CD14-positive monocyte (primary cell): ENCODE measurements around the gene C2orf81. TPM values are rescaled to one million over a fixed set of nuclear protein-coding genes. Genes with fewer than 3 reads are reported as not detected.
A peak's percentile ranks its signal among the peaks of the same experiment; 100 is the strongest.

Source experiments
- DNase-seq, 3 donors: peaks; one replicate each; pipeline ENCODE4 v3.0.0-alpha.2; 2011 to 2022
- H2AFZ ChIP-seq: 2 replicates; pipeline ENCODE4 v1.6.0; 2012; ENCODE audit warnings: mild to moderate bottlenecking, low read depth, low read length, inconsistent platforms; ENCODE audit not compliant: insufficient read depth, poor library complexity, severe bottlenecking
- H3K27ac ChIP-seq, 2 donors: 1 replicate in 1 of 2; 2 replicates in 1 of 2; pipeline ENCODE4 v1.5.1; 2012 to 2013; ENCODE audit warnings: low read length in 2 of 2, control low read depth in 1 of 2, inconsistent platforms in 1 of 2, low read depth in 1 of 2, mild to moderate bottlenecking in 1 of 2
- H3K27me3 ChIP-seq, 2 donors: one replicate each; pipeline versions ENCODE4 v1.6.0 to v1.6.1; 2011 to 2013; ENCODE audit warnings: low read length in 2 of 2; ENCODE audit not compliant: control insufficient read depth in 2 of 2, insufficient read depth in 2 of 2
- H3K36me3 ChIP-seq, 2 donors: replicated peaks in 1 of 2; 1 replicate in 1 of 2; 2 replicates in 1 of 2; pipeline versions ENCODE4 v1.5.1 to v1.6.1; 2012 to 2013; ENCODE audit warnings: low read length in 2 of 2, control low read depth in 1 of 2, inconsistent platforms in 1 of 2, mild to moderate bottlenecking in 1 of 2; ENCODE audit not compliant: insufficient read depth in 2 of 2, control insufficient read depth in 1 of 2
- H3K4me1 ChIP-seq, 2 donors: 1 replicate in 1 of 2; 2 replicates in 1 of 2; pipeline versions ENCODE4 v1.5.1 to v1.6.1; 2012 to 2013; ENCODE audit warnings: low read length in 2 of 2, control low read depth in 1 of 2, inconsistent platforms in 1 of 2, mild to moderate bottlenecking in 1 of 2, moderate library complexity in 1 of 2; ENCODE audit not compliant: insufficient read depth in 2 of 2, control insufficient read depth in 1 of 2
- H3K4me2 ChIP-seq: replicated peaks from 2 replicates; pipeline ENCODE3; 2012; ENCODE audit warnings: low read length, moderate library complexity, mild to moderate bottlenecking; ENCODE audit not compliant: poor library complexity, severe bottlenecking; ENCODE audit errors: extremely low read depth
- H3K4me3 ChIP-seq, 3 experiments: fragments of 200-600 bp in 1 of 3; sonication (generic) in 1 of 3; replicated peaks in 1 of 3; 1 replicate in 2 of 3; 2 replicates in 1 of 3; pipeline ENCODE4 v1.5.1; 2011 to 2013; ENCODE audit warnings: low read length in 3 of 3, mild to moderate bottlenecking in 3 of 3, control low read depth in 2 of 3, low read depth in 2 of 3, inconsistent platforms in 1 of 3, moderate library complexity in 1 of 3
- H3K79me2 ChIP-seq: 2 replicates; pipeline ENCODE4 v1.6.0; 2012; ENCODE audit warnings: mild to moderate bottlenecking, control low read depth, inconsistent platforms, low read length, moderate library complexity; ENCODE audit not compliant: insufficient read depth
- H3K9ac ChIP-seq: 2 replicates; pipeline ENCODE4 v1.6.0; 2017; ENCODE audit warnings: low read length, mild to moderate bottlenecking; ENCODE audit not compliant: insufficient read depth, poor library complexity, severe bottlenecking
- H3K9me3 ChIP-seq, 2 donors: replicated peaks in 1 of 2; 1 replicate in 1 of 2; 2 replicates in 1 of 2; pipeline versions ENCODE4 v1.5.1 to v1.6.1; 2012 to 2013; ENCODE audit warnings: low read length in 2 of 2, control low read depth in 1 of 2; ENCODE audit not compliant: control insufficient read depth in 1 of 2, insufficient read depth in 1 of 2
- H4K20me1 ChIP-seq: 2 replicates; pipeline ENCODE4 v1.6.0; 2012; ENCODE audit warnings: mild to moderate bottlenecking, low read length, control low read depth, moderate library complexity; ENCODE audit not compliant: insufficient read depth
- H3K27ac Mint-ChIP-seq, 7 donors: one replicate each; pipeline ENCODE4 v1.8.0; 2020; ENCODE audit warnings: mild to moderate bottlenecking in 7 of 7, mixed read lengths in 7 of 7, moderate library complexity in 6 of 7, inconsistent platforms in 2 of 7
- H3K27me3 Mint-ChIP-seq, 3 donors: one replicate each; pipeline ENCODE4 v1.8.0; 2021 to 2022; ENCODE audit warnings: low read depth in 3 of 3, mild to moderate bottlenecking in 3 of 3, mixed read lengths in 3 of 3, moderate library complexity in 3 of 3, inconsistent platforms in 1 of 3
- H3K36me3 Mint-ChIP-seq, 2 donors: one replicate each; pipeline ENCODE4 v1.8.0; 2020; ENCODE audit warnings: mixed read lengths in 2 of 2, inconsistent platforms in 1 of 2, mild to moderate bottlenecking in 1 of 2
- H3K4me1 Mint-ChIP-seq: one replicate; pipeline ENCODE4 v1.8.0; 2020; ENCODE audit warnings: mild to moderate bottlenecking, mixed read lengths
- H3K4me3 Mint-ChIP-seq, 2 donors: one replicate each; pipeline ENCODE4 v1.8.0; 2020; ENCODE audit warnings: mild to moderate bottlenecking in 2 of 2, mixed read lengths in 2 of 2, moderate library complexity in 1 of 2
- H3K9me3 Mint-ChIP-seq, 7 donors: one replicate each; pipeline ENCODE4 v1.8.0; 2020 to 2022; ENCODE audit warnings: mixed read lengths in 7 of 7, mild to moderate bottlenecking in 6 of 7, moderate library complexity in 6 of 7, inconsistent platforms in 2 of 7
- WGBS: methylation state at CpG from one replicate; pipeline ENCODE4 v1.1.5; 2013; ENCODE audit warnings: missing lambda C conversion rate; ENCODE audit not compliant: insufficient coverage; 5-methylcytosine and 5-hydroxymethylcytosine counted together
- intact Hi-C, 2 donors: fragments of 100-400 bp; cut with micrococcal nuclease; formaldehyde crosslinking; loops; one replicate each; pipeline versions ENCODE4 v1.15.0 to v1.15.1; 2023
- polyA plus RNA-seq, 3 donors: library from polyadenylated mRNA; depleted of rRNA in 1 of 3; unstranded in 2 of 3; stranded (reverse) in 1 of 3; fragments of 300-500 nt in 2 of 3; fragments of >200 nt in 1 of 3; fragmentation: Illumina TruSeq in 2 of 3; gene quantifications; 1 replicate in 2 of 3; 2 replicates in 1 of 3; pipeline ENCODE4 v1.2.3, GENCODE V29; 2012 to 2021
- TF ChIP-seq, protein P1 (sequence below): fragments of 200-600 bp; IDR thresholded peaks from one replicate; pipeline ENCODE4 v1.8.0; 2022; ENCODE audit warnings: antibody characterized with exemption, mild to moderate bottlenecking

The C2orf81 gene
- polyA plus RNA-seq, 3 donors: 0.49 to 1.7 (median 1.2) TPM

DNA sequence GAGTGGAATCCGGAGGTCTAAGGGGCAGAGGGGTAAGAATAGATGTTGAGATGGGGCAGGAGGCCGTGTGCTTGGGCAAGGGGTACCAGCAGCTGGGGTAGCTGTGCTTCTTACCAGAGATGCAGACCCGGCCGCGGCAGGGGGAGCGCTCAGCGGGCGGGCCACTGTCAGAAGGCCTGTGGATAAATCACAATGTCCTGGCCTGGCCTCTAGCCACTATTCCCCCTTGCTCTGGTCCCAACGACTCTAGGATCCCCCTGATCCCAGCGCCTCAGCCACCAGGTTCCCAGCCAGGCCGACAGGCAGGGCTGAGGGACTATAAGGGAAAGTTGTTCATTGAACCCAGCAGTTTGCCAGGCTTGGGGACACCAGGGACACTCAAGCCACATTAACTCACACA, 9.1 kb upstream of the C2orf81 start:
- no peaks in the 10 kb centered on the region for H3K4me1 Mint-ChIP-seq
- Histone ChIP-seq H4K20me1 (no peaks in the 10 kb centered on the region), H3K9me3 (no peaks in the 10 kb centered on the region), H3K79me2 (no peaks in the 10 kb centered on the region), H3K27me3 (no peaks in the 10 kb centered on the region), H3K4me1 (no peaks in the 10 kb centered on the region), H3K4me3 (no peak overlapping the region), H3K36me3 (no peaks in the 10 kb centered on the region), H3K9ac (no peak overlapping the region), H2AFZ (no peak overlapping the region), H3K27ac (no peak overlapping the region), H3K4me2 (no peak overlapping the region)
- intact Hi-C loops: no loop called here
- no peaks in the 10 kb centered on the region for H3K9me3 Mint-ChIP-seq
- DNase-seq: no peak
- TF ChIP-seq, protein P1, sequence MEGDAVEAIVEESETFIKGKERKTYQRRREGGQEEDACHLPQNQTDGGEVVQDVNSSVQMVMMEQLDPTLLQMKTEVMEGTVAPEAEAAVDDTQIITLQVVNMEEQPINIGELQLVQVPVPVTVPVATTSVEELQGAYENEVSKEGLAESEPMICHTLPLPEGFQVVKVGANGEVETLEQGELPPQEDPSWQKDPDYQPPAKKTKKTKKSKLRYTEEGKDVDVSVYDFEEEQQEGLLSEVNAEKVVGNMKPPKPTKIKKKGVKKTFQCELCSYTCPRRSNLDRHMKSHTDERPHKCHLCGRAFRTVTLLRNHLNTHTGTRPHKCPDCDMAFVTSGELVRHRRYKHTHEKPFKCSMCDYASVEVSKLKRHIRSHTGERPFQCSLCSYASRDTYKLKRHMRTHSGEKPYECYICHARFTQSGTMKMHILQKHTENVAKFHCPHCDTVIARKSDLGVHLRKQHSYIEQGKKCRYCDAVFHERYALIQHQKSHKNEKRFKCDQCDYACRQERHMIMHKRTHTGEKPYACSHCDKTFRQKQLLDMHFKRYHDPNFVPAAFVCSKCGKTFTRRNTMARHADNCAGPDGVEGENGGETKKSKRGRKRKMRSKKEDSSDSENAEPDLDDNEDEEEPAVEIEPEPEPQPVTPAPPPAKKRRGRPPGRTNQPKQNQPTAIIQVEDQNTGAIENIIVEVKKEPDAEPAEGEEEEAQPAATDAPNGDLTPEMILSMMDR: no peak
- H3K27me3 Mint-ChIP-seq: peaks cover 0 to 4% (median 2%) of the 10 kb centered on the region in 3 donors
- H3K4me3 Mint-ChIP-seq: no peak overlapping the region
- H3K27ac Mint-ChIP-seq: no peak overlapping the region
- WGBS: 86% methylated on average over 3 of the region's 11 CpGs
- H3K36me3 Mint-ChIP-seq: peaks cover 0 to under 1% of the 10 kb centered on the region in 2 donors

DNA sequence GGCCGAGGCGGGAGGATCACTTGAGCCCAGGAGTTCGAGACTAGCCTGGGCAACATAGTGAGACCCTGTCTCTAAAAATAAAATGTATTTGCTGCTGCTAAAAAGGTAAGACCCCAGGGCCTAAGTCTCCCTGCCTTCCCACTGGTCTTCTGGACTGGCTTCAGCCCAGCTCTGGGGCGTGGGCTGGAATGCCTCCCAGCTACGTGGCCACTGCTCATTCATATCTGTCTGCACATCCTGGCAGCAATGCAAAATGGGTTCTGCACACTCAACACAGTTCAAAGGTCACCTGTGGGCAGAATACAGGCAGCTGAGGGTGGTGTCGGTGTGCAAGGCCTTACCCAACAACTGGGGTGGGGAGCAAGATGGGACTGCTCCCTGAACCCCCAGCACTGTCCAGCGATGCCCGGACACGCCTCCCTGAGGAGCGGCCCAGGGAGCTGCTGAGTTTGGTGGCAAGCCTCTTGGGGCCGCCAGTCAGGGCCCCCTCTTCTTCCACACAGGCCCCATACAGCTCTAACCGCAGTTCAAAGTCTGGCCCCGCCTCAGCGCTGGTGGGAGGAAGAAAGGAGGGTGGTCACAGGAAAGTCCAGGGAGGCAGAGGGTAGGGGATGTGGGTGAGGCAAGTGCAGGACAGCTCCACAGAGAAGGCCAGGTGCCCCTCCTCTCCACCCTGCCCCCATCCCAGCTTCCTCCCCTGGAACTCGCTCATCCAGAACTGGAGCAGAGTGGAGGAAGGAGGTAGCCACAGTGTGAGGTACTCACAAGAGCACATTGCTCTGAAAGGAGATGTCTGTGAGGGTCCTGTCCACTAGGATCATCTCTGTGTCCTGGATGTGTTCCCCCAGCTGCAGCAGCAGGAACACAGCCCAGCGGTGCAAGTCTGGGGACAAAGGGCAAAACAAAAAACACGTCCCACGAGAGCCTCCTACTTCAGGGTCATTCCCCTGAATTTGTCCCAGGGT, 8.3 kb upstream of the C2orf81 start:
- no peaks in the 10 kb centered on the region for H3K27me3 ChIP-seq
- no peak overlapping the region for H3K9ac ChIP-seq
- no peak overlapping the region for H2AFZ ChIP-seq
- H3K79me2 ChIP-seq: no peaks in the 10 kb centered on the region
- WGBS: 94% methylated on average over 12 of the region's 18 CpGs
- Mint-ChIP-seq H3K4me1 (no peaks in the 10 kb centered on the region), H3K27ac (peak overlapping the region in 2 of 7 donors; percentile 5 to 21), H3K27me3 (peaks cover 0 to 5% (median 2%) of the 10 kb centered on the region in 3 donors), H3K4me3 (no peak overlapping the region), H3K9me3 (no peaks in the 10 kb centered on the region), H3K36me3 (peaks cover 0 to 3% of the 10 kb centered on the region in 2 donors)
- H3K27ac ChIP-seq: no peak overlapping the region
- no peaks in the 10 kb centered on the region for H4K20me1 ChIP-seq
- no peak overlapping the region for H3K4me3 ChIP-seq
- TF ChIP-seq, protein P1: no peak
- H3K4me2 ChIP-seq: no peak overlapping the region
- intact Hi-C loops: no loop called here
- no peaks in the 10 kb centered on the region for H3K4me1 ChIP-seq
- DNase-seq: no peak
- H3K9me3 ChIP-seq: no peaks in the 10 kb centered on the region
- no peaks in the 10 kb centered on the region for H3K36me3 ChIP-seq
